ENCODE measurements around the gene CAMK1D. TPM values are rescaled to one million over a fixed set of nuclear protein-coding genes. Genes with fewer than 3 reads are reported as not detected.
"Not testable (repeated sequence)": the region's sequence is repeated elsewhere in the genome, so short reads cannot be mapped to it uniquely, and the experiment has no call there.

CAMK1D gene
- total RNA-seq, 1 experiment from 2014 or later = 0.10 TPM

GRCh38 chr10:12847361-12847975, 498.1 kb downstream of the CAMK1D start:
- in situ Hi-C loops (cut with HindIII; ENCODE audit: low sequenced_read_pairs) = no loop called here
- no peak for DNase-seq (ENCODE audit: low spot score)

DNA sequence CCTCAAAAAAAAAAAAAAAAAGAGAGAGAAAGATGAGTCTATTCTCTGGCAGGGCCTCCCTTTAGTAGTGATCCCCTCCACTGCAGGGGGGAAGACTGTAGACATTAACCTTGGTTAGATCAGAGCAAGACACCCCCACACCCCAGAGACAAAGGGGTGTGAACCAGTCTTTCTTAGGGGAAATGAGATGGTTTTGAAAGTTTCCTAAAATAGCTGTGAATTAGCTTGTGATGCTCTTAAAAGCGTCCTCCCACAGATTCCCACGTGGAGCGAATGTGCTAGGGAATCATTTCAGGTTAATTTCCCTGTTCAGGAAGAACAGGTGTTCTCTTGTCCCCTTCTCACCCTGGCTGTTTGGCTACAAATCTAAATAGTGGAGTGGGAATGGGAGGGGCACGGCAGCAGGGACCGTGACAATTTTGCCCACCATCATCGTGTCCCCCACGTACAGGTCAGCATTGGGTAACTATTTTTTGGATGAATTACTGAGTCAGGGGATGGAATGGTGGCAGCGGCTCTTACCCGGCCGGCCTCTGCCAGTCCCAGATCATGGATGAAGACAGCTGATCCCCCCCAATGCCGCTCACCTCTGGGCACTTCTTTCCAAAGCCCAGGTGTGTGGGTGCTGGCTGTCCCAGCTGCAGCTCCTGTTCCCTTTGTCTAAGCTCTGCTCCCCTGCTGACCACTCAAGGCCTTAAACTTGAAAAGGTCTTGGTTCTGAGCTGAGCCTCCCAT, 499.3 kb downstream of the CAMK1D start:
- DNase-seq (ENCODE audit: low spot score) = no peak
- in situ Hi-C loops (cut with HindIII; ENCODE audit: low sequenced_read_pairs) = no loop called here

GRCh38 chr10:12849319-12850181, 500.2 kb downstream of the CAMK1D start:
- no peak for DNase-seq (ENCODE audit: low spot score)

DNA sequence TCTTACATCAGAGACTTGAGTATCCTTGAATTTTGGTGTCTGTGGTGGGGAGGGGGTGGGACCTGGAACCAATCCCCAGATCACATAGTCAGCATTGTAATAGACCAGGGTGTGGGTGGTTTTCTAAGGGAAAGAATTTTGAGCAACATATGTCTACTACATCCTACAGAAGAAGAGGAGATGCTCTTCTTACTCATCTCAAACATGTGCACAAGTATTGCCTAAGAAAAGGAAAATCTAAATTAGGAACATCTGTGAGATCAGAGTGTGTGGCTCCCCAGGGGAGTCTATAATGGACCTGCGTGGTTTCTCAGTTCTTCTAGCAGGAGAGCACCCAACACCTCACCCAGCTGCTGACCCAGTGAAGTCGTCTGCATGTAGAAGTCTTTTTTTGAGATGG, 503.3 kb downstream of the CAMK1D start:
- in situ Hi-C loops (cut with HindIII; ENCODE audit: low sequenced_read_pairs) = no loop called here
- no peak for DNase-seq (ENCODE audit: low spot score)

More at GRCh38 chr10:12849319-12850181, 500.2 kb downstream of the CAMK1D start:
- in situ Hi-C loops (cut with HindIII; ENCODE audit: low sequenced_read_pairs) = no loop called here

DNA sequence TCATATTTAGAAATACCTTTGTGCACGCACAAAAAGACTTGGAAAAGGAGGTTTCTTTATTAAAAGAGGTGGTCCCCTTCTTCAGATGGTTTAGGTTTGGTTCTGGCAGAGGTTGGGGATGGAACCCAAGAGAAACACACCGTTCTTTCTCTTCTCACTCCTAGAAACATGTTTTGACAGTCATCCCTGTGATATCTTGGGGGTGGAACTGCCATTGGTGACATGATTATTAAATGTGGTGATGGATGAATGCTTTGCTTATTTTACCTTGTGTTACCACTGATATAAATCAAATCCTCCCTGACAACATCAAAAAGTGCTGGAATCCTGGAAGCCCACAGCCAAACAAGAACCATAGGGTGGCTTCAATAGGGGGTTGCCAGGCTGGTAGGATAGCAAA, 505.6 kb downstream of the CAMK1D start:
- no peak for DNase-seq (ENCODE audit: low spot score)
- in situ Hi-C loops (cut with HindIII; ENCODE audit: low sequenced_read_pairs) = no loop called here

DNA sequence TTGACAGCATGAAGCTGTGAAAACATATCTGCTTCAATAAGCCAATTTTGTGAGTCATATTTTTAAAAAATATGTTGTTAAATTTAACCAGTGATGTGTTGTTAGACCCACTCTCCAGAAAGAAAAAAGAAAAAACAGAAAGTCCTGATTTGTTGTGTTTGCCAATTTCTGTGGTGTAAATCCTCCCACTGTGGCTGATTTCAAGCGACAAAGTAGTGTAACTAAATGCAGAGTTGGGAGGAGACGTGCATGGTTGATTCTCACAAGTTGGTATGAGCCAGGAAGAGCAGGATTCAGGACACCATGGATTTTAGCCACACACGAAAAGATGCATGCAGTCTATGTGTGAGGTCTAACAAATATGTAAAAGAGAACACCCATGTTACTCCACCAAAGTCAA, 513.1 kb downstream of the CAMK1D start:
- in situ Hi-C loops (cut with HindIII; ENCODE audit: low sequenced_read_pairs) = no loop called here

DNA sequence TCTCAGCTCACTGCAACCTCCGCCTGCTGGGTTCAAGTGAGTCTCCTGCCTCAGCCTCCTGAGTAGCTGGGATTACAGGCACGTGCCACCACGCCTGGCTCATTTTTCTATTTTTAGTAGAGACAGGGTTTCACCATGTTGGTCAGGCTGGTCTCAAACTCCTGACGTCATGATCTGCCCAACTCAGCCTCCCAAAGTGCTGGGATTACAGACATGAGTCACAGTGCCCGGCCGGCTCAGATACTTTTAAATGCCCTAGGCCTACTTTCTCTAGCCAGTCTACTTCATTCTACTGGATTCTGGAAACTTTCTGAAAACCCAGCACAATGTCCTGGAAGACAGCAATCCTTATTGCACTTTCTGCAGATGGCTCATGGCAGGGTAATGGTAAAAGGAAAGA, 516.2 kb downstream of the CAMK1D start:
- in situ Hi-C loops (cut with HindIII; ENCODE audit: low sequenced_read_pairs) = not testable (repeated sequence)

More for the DNA sequence above, 513.1 kb downstream of the CAMK1D start:
- DNase-seq (ENCODE audit: low spot score) = no peak

GRCh38 chr10:12868229-12868628, 518.9 kb downstream of the CAMK1D start:
- no peak for DNase-seq (ENCODE audit: low spot score)
- in situ Hi-C loops (cut with HindIII; ENCODE audit: low sequenced_read_pairs) = no loop called here

More for the DNA sequence above, 516.2 kb downstream of the CAMK1D start:
- not testable (repeated sequence) for DNase-seq (ENCODE audit: low spot score)

DNA sequence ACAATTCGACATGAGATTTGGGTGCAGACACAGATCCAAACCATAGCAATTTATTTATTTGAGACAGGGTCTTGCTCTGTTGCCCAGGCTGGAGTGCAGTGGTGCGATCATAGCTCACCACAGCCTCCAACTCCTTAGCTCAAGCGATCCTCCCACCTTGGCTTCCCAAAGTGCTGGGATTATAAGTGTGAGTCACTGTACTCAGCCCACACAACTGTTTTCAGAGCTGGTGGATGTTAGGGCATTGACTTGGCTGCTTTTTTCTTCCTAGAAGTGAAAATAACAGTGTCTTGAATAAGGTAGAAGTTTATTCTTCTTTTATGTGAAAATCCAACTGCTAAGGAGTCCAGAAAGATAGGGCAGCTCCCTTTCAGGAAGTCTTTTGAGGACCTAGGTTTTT, 520.1 kb downstream of the CAMK1D start:
- in situ Hi-C loops (cut with HindIII; ENCODE audit: low sequenced_read_pairs) = no loop called here
- no peak for DNase-seq (ENCODE audit: low spot score)

DNA sequence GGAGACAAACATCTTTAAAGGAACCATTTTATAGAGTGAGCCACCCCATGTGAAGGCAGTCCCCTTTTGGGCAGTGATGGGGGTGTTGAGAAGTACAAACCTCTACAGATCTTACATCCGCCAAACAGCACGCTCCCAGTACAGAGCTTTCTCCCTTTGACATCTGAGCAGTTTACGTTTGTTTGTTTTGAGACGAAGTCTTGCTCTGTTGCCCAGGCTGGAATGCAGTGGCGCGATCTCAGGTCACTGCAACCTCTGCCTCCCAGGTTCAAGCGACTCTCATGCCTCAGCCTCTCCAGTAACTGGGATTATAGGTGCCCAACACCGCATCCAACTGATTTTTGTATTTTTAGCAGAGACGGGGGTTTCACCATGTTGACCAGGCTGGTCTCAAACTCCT, 523.2 kb downstream of the CAMK1D start:
- no peak for DNase-seq (ENCODE audit: low spot score)
- in situ Hi-C loops (cut with HindIII; ENCODE audit: low sequenced_read_pairs) = no loop called here

- in situ Hi-C loops (cut with HindIII; ENCODE audit: low sequenced_read_pairs) = no loop called here
- no peak for DNase-seq (ENCODE audit: low spot score)
Observed at GRCh38 chr10:12873172-12873571, 523.8 kb downstream of the CAMK1D start.

- DNase-seq (ENCODE audit: low spot score) = peak; percentile 69
- in situ Hi-C loops (cut with HindIII; ENCODE audit: low sequenced_read_pairs) = no loop called here
Observed at GRCh38 chr10:12874501-12874900, 525.2 kb downstream of the CAMK1D start.

- in situ Hi-C loops (cut with HindIII; ENCODE audit: low sequenced_read_pairs) = no loop called here
- DNase-seq (ENCODE audit: low spot score) = peak; percentile 54
Observed at GRCh38 chr10:12875100-12875499, 525.8 kb downstream of the CAMK1D start.

- in situ Hi-C loops (cut with HindIII; ENCODE audit: low sequenced_read_pairs) = no loop called here
- DNase-seq (ENCODE audit: low spot score) = peak; percentile 95
Observed at GRCh38 chr10:12876266-12876665, 526.9 kb downstream of the CAMK1D start.

- no peak for DNase-seq (ENCODE audit: low spot score)
- in situ Hi-C loops (cut with HindIII; ENCODE audit: low sequenced_read_pairs) = no loop called here
Observed at GRCh38 chr10:12877150-12877549, 527.8 kb downstream of the CAMK1D start.

DNA sequence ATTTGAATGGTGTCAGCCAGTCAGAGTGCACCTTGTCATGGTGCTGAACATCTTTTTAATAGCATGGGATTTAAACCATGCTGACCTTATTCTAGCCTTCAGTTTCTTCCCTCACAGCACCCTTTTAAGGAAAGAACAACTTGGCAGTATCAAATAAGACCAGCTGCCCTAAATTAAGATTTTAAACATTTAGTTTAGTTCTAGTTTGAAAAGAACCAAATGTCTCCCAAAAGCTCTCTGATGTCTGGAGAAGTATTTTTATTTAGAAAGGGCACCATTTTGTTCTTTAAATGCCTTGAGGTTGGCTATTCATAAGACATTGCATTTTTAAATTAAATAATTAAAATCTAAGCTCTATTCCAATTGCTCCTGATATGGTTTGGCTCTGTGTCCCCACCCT, 531.1 kb downstream of the CAMK1D start:
- no peak for DNase-seq (ENCODE audit: low spot score)
- in situ Hi-C loops (cut with HindIII; ENCODE audit: low sequenced_read_pairs) = no loop called here

DNA sequence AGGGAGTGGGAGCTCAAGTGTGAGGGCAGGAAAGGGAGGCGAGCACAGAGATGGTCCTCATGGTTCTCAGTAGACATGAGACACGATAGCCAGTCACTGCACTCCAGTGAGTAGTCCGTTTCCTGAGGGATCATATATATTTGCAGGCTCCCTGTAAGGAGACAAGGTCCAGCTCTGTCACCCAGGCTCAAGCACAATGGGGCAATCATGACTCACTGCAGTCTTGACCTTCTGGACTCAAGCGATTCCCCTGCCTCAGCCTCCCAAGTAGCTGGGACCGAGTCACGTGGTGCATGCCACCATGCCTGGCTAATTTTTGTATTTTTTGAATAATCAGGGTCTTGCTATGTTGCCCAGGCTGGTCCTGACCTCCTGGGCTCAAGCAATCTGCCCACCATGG, 535.5 kb downstream of the CAMK1D start:
- DNase-seq (ENCODE audit: low spot score) = no peak
- in situ Hi-C loops (cut with HindIII; ENCODE audit: low sequenced_read_pairs) = no loop called here
